Motor neuron (in vitro differentiated cells): ENCODE data around the gene HCN4. TPM values are rescaled to one million over a fixed set of nuclear protein-coding genes. Genes with fewer than 3 reads are reported as not detected.

ENCODE experiments used
- ATAC-seq, 8 experiments: fragments of 200-7000 bp; cut with Tn5 transposase; replicated peaks in 6 of 8; 2 replicates each; pipeline ENCODE4 v1.8.0; 2021; ENCODE audit warnings: mild to moderate bottlenecking in 8 of 8, moderate library complexity in 8 of 8
- H3K27ac ChIP-seq, 2 donors: fragments of 250-450 bp; sonication (Bioruptor Pico); 2 replicates each; pipeline ENCODE4 v1.9.0; 2021; ENCODE audit warnings: antibody characterized with exemption in 2 of 2, mild to moderate bottlenecking in 2 of 2, moderate library complexity in 1 of 2
- H3K4me1 ChIP-seq, 2 donors: fragments of 250-450 bp; sonication (Bioruptor Pico); replicated peaks in 1 of 2; 2 replicates each; pipeline ENCODE4 v1.6.1; 2021; ENCODE audit warnings: antibody characterized with exemption in 2 of 2, mild to moderate bottlenecking in 2 of 2, moderate library complexity in 1 of 2
- H3K4me3 ChIP-seq, 5 donors: fragments of 250-450 bp; sonication (Bioruptor Pico); 2 replicates each; pipeline ENCODE4 v1.9.0; 2021; ENCODE audit warnings: antibody characterized with exemption in 5 of 5, mild to moderate bottlenecking in 5 of 5, moderate library complexity in 4 of 5
- WGBS, 10 experiments: fragments of 450-650 bp; shearing (Covaris generic); methylation state at CpG; one replicate each; pipeline ENCODE4 v1.0.0; 2022; 5-methylcytosine and 5-hydroxymethylcytosine counted together
- in situ Hi-C, 9 experiments: fragments of 400-800 bp; cut with MboI; loops; one replicate each; pipeline ENCODE4 v1.15.0; 2021; ENCODE audit warnings: low sequenced_read_pairs in 9 of 9, low pct_unique_long_range_greater_than_20kb in 2 of 9; ENCODE audit not compliant: unreplicated experiment in 9 of 9
- total RNA-seq, 8 experiments: library from RNA; unstranded; fragments of 300-600 nt; gene quantifications; 2 replicates each; pipeline versions ENCODE4 v1.2.3 to v1.2.4, GENCODE V29; 2022

The HCN4 gene
- total RNA-seq, 8 experiments from 2014 or later = 0.35 to 6.6 (median 3.3) TPM

GRCh38 chr15:73354241-73354640 is 14.5 kb downstream of the HCN4 start:
- no peak for ATAC-seq
- 65 to 100% (median 97%) methylated on average over 1 to 3 of the region's 4 CpGs; no CpG with 5 or more reads in 6 of the 10 experiments for WGBS, 10 experiments
- Histone ChIP-seq H3K4me1 (peaks cover 24 to 27% of the 10 kb centered on the region in 2 donors), H3K27ac (no peak overlapping the region), H3K4me3 (no peak overlapping the region)
- in situ Hi-C loops = no loop called here

- WGBS, 10 experiments = 71% methylated on average over 2 of the region's 3 CpGs; no CpG with 5 or more reads in 9 of the 10 experiments
- peaks cover 19 to 23% of the 10 kb centered on the region in 2 donors for H3K4me1 ChIP-seq
- H3K27ac ChIP-seq = no peak overlapping the region
- peak in 3 of 8 experiments; percentile 33 to 48 (median 44) for ATAC-seq
- no peak overlapping the region for H3K4me3 ChIP-seq
- in situ Hi-C loops = no loop called here
Measured at GRCh38 chr15:73353734-73354133, 15.0 kb downstream of the HCN4 start.

GRCh38 chr15:73352082-73352481 is 16.7 kb downstream of the HCN4 start:
- Histone ChIP-seq H3K4me1 (peaks cover 4 to 6% of the 10 kb centered on the region in 2 donors), H3K4me3 (no peak overlapping the region), H3K27ac (no peak overlapping the region)
- WGBS, 10 experiments = 21 to 100% (median 88%) methylated on average over 1 to 9 of the region's 10 CpGs; no CpG with 5 or more reads in 3 of the 10 experiments
- ATAC-seq = no peak
- in situ Hi-C loops = no loop called here

- no peak for ATAC-seq
- Histone ChIP-seq H3K4me1 (peaks cover 14 to 15% of the 10 kb centered on the region in 2 donors), H3K27ac (no peak overlapping the region), H3K4me3 (no peak overlapping the region)
- in situ Hi-C loops = no loop called here
Measured at GRCh38 chr15:73349191-73349590, 19.6 kb downstream of the HCN4 start.

- in situ Hi-C loops = no loop called here
- WGBS, 10 experiments = 0 to 75% (median 43%) methylated on average over 1 to 5 of the region's 9 CpGs; no CpG with 5 or more reads in 5 of the 10 experiments
- Histone ChIP-seq H3K27ac (peak overlapping the region in 1 of 2 donors; percentile 24), H3K4me1 (peaks cover 7 to 12% of the 10 kb centered on the region in 2 donors), H3K4me3 (no peak overlapping the region)
- peak in 3 of 8 experiments; percentile 26 to 72 (median 64) for ATAC-seq
Measured at GRCh38 chr15:73346735-73347312, 21.9 kb downstream of the HCN4 start.

GRCh38 chr15:73345658-73346057 is 23.1 kb downstream of the HCN4 start:
- in situ Hi-C loops = no loop called here
- peak in 1 of 8 experiments; percentile 17 for ATAC-seq
- no peak overlapping the region for H3K27ac ChIP-seq
- H3K4me1 ChIP-seq = peaks cover 7 to 12% of the 10 kb centered on the region in 2 donors
- WGBS, 10 experiments = 0 to 100% (median 86%) methylated on average over 1 to 7 of the region's 7 CpGs; no CpG with 5 or more reads in 1 of the 10 experiments
- H3K4me3 ChIP-seq = no peak overlapping the region

- 25 to 100% (median 85%) methylated on average over 1 to 3 of the region's 3 CpGs; no CpG with 5 or more reads in 7 of the 10 experiments for WGBS, 10 experiments
- Histone ChIP-seq H3K4me1 (peaks cover 7 to 12% of the 10 kb centered on the region in 2 donors), H3K4me3 (no peak overlapping the region), H3K27ac (no peak overlapping the region)
- in situ Hi-C loops = no loop called here
- ATAC-seq = no peak
Measured at GRCh38 chr15:73344056-73344455, 24.7 kb downstream of the HCN4 start.

- Histone ChIP-seq H3K4me3 (no peak overlapping the region), H3K4me1 (peaks cover 7 to 11% of the 10 kb centered on the region in 2 donors), H3K27ac (no peak overlapping the region)
- no peak for ATAC-seq
- WGBS, 10 experiments = 68 to 100% (median 81%) methylated on average over 1 to 5 of the region's 14 CpGs; no CpG with 5 or more reads in 4 of the 10 experiments
- in situ Hi-C loops = no loop called here
Measured at GRCh38 chr15:73341886-73342600, 26.7 kb downstream of the HCN4 start.

GRCh38 chr15:73340502-73341192 is 28.1 kb downstream of the HCN4 start:
- 39 to 100% (median 70%) methylated on average over 1 to 3 of the region's 9 CpGs; no CpG with 5 or more reads in 4 of the 10 experiments for WGBS, 10 experiments
- Histone ChIP-seq H3K4me3 (no peak overlapping the region), H3K4me1 (no peaks in the 10 kb centered on the region), H3K27ac (no peak overlapping the region)
- in situ Hi-C loops = no loop called here
- no peak for ATAC-seq

GRCh38 chr15:73338606-73339374 is 30.0 kb downstream of the HCN4 start:
- no peak overlapping the region for H3K27ac ChIP-seq
- in situ Hi-C loops = no loop called here
- no peak overlapping the region for H3K4me3 ChIP-seq
- ATAC-seq = peak in 1 of 8 experiments; percentile 63
- WGBS, 10 experiments = 0 to 100% (median 60%) methylated on average over 1 to 5 of the region's 9 CpGs; no CpG with 5 or more reads in 3 of the 10 experiments
- no peaks in the 10 kb centered on the region for H3K4me1 ChIP-seq

GRCh38 chr15:73338058-73338457 is 30.7 kb downstream of the HCN4 start:
- no peak for ATAC-seq
- H3K27ac ChIP-seq = no peak overlapping the region
- WGBS, 10 experiments = 20 to 97% (median 60%) methylated on average over 1 to 6 of the region's 6 CpGs; no CpG with 5 or more reads in 3 of the 10 experiments
- no peak overlapping the region for H3K4me3 ChIP-seq
- in situ Hi-C loops = no loop called here
- no peaks in the 10 kb centered on the region for H3K4me1 ChIP-seq

GRCh38 chr15:73337187-73337586 is 31.6 kb downstream of the HCN4 start:
- peak in 2 of 8 experiments; percentile 60 to 79 for ATAC-seq

More at GRCh38 chr15:73337187-73337586, 31.6 kb downstream of the HCN4 start:
- H3K4me3 ChIP-seq = no peak overlapping the region
- WGBS, 10 experiments = 10 to 96% (median 83%) methylated on average over 2 to 8 of the region's 8 CpGs; no CpG with 5 or more reads in 1 of the 10 experiments
- H3K27ac ChIP-seq = no peak overlapping the region
- in situ Hi-C loops = no loop called here
- no peaks in the 10 kb centered on the region for H3K4me1 ChIP-seq
